ENCODE measurements around the gene PDIK1L.
"Not testable (repeated sequence)": the region's sequence is repeated elsewhere in the genome, so short reads cannot be mapped to it uniquely, and the experiment has no call there.

Gene PDIK1L

DNA sequence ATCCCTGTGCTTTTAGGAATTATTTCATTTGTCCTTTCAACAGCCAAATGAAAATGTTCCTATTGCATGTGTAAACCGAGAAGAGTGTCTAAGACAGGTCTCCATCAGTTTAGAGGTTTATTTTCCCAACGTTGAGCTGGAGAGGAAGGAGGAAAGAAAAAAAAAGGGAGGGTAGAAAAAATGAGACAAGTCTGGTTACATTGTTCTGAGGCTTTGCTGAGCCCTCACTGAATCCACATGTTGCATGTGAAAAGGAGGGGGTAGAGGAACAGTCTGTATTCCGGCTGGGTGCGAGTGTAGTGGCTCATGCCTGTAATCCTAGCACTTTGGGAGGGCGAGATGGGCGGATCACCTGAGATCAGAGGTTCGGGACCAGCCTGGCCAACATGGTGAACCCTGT lies 19.2 kb upstream of the PDIK1L start:
- no peak for DNase-seq

DNA sequence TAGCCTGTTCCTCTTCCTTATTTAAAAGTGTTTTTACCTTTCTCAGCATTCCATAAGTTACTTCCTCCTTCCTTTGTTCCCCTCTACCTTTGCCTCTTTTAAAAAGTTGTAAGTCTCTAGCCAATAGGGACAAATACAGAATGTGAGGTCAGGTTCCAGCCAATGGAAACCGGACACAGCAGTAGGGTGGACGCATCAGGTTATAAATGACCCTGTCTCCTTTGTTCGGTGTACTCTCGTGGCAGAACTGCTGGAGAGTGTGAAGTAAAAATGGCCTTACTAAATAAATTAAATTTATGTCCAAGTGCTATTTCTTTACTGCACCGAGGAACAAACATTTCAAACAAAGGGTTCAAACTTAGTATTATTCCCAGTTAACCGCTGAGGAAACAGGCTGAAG lies 18.1 kb upstream of the PDIK1L start:
- not testable (repeated sequence) for DNase-seq

DNA sequence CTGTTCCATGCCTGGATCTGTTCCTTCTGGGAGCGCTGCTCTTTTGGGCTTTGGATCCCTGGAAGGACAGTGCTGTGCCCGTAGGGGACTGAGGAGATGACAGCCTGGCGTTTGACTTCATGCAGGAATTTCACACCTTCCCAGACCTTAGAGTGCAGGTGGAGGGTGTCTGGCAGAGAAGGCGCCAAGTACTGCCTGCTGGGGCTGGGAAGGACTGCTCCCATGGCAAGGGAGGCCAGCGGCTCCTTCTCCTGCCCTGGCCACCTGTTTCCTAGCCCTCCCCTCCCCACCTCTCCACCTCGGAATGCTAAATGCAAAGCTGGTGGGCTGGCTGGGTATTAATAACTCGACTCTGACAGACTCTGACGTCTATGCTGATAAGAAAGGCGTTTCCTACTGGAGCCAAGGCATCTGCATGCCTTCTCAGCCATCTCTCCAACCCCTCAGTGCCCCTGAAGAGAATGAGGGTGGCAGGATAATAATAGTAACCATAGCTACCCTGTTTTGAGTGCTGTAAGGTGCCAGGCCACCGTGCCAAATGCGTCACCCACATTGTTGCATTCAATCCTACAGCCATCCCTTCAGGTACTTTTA lies 17.5 kb upstream of the PDIK1L start:
- no peak for DNase-seq

DNA sequence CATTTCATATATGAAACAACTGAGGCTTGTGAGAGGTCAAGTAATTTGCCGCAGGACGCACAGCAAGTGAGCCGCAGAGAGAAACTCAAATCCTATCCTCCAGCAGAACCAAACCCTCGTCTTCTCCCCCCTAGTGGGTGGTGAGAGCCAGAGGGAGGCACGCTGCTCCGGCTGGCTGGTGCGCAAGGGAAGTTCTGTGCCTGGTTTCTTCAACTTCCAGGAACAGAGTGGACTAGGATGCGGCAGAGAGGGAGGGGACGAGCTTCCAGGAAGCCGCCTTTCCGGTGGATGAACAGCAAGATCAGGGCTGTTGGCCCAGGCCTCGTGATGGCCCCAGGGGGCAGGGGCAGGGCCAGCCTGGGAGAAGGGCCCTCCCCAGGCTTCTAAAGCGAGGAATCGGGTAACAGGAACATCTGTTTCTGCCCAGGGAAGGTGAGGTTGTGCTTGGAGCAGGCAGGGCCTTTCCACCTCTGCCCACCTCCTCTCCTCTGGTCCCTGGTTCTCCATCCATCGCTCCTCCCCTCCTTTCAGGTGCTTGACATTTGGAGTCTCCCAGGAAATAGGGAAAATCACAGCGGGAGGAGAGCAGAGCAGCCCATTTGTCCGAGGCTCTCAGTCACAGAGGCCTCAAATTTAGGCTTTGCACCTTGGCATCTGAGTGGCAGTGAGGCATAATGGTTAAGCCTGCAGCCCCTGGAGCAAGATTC lies 16.8 kb upstream of the PDIK1L start:
- no peak for DNase-seq

DNA sequence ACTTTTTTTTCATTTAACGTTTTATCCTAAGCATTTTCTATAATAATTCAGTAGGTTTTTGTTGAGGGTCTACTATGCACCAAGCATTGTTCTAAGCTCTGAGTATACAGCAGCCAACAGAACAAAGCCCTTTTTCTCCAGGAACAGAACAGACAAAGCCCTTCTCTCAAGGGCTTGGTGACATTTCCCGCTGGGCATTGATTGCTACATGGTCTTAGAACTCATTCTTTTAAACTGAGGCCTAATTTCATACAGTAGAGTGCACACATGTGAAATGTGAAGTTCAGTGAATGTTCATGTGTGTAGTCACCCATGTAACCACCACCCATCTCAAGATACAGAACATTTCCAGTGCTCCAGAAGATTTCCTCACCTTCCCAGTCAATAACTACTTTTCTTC lies 15.2 kb upstream of the PDIK1L start:
- no peak for DNase-seq

DNA sequence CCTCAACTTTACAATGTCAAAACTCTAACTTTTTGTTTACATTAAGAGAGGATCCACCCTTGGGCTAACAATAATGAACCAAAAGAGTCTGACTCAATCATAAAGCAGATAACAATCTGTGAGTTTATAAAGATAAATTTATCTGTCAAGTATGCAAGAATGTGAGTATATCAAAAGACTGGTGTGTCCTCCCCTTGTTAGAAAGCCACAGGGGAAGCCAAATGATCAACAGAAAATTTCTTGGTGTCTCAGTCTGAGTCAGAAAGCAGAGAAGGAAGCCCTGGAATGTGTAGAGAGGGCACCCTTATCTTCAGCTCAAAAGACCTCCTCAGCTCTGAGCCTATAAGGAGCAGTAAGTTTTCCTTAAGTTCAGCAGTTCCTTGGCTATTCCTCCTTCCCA lies 13.9 kb upstream of the PDIK1L start:
- DNase-seq, result no peak

DNA sequence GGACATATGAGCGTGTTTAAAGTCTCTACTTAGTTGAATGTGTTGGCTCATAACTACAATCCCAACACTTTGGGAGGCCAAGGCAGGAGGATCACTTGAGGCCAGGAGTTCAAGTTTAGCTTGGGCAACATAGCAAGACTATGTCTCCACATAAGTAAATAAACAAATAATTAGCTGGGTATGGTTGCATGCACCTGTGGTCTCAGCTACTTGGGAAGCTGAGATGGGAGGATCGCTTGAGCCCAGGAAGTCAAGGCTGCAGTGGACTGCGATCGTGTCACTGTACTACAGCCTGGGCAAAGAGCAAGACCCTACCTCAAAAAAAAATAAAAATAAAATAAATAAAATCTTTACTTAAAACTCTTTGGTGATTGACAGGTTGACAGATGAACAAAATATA lies 13.0 kb upstream of the PDIK1L start:
- no peak for DNase-seq

DNA sequence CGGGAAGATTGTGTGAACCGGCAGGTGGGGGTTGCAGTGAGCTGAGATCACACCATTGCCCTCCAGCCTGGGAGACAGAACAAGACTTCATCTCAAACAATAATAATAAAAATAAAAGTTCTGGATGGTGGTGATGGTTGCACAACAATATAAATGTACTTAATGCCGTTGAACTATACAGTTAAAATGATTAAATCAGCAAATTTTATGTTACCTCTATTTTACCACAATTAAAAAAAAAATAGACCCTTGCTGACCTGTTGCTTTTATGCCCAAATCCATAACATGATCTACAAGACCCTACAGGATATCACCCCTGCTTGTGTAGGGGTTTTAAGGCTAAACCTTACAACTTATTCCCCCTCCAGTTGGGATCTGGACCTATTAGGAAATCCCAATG lies 11.8 kb upstream of the PDIK1L start:
- no peak for DNase-seq

DNA sequence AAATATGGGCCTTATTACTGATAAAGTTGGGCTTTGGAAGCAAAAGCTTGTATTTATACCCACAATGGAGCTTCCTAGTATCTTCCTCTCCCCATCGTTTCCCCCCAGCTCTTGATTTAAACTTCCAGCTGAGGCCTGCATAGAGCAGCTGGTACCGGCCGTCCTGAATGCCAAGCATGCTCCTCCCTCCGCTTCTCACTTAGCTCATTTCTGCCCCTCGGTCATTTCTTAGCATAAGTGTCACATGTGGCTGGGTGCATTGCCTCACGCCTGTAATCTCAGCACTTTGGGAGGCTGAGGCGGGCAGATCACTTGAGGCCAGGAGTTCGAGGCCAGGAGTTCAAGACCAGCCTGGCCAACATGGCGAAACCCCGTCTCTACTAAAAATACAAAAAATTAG lies 11.4 kb upstream of the PDIK1L start:
- not testable (repeated sequence) for DNase-seq

DNA sequence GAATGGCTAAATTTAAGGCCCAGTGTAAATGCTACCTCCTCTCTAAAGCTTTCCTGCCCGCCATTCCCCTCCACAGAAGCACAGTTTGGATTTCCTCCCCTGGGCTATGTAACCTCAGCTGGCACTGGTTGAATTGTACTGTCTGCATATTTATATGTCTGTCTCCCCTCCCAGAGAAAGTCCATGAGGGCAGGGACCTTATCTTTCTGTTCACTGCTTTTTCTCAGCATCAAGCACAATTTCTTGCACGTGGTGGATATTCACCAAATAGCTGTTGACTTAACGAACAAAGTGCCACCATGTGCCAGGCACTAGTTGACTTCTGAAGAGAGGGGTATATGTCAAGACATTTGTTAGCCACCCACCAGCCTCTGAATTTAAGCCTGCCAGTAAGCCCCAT lies 9.5 kb upstream of the PDIK1L start:
- no peak for DNase-seq

DNA sequence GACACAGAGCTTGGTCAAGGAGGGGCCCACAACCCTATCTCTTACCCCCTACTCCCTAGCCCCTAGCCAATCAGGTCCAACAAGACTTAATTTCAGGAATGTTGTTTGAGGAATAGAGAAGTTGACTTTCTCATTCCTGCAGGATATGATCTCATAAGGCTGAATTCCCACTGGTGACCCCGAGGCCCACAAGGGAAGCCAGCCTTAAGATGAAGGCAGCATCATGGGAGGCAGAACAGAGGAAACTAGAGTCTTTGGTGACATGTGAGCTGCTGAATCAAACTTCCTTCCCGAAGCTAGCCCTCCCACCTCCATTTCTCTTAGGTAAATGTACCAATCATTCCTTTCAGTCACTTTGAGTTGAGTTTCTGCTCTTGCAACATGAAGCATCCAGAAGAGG lies 9.1 kb upstream of the PDIK1L start:
- DNase-seq, result no peak

DNA sequence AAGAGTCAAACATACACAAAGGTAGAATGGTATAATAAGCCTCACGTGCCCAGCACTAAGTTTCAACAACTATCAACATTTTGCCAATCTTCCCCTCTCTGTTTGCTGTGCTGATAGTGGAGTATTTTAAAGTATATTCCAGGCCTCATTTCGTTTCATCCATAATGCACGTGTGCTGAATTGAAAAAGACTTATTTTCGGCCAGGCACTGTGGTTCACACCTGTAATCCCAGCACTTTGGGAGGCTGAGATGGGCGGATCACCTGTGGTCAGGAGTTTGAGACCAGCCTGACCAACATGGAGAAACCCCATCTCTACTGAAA lies 6.4 kb upstream of the PDIK1L start:
- DNase-seq, result not testable (repeated sequence)

DNA sequence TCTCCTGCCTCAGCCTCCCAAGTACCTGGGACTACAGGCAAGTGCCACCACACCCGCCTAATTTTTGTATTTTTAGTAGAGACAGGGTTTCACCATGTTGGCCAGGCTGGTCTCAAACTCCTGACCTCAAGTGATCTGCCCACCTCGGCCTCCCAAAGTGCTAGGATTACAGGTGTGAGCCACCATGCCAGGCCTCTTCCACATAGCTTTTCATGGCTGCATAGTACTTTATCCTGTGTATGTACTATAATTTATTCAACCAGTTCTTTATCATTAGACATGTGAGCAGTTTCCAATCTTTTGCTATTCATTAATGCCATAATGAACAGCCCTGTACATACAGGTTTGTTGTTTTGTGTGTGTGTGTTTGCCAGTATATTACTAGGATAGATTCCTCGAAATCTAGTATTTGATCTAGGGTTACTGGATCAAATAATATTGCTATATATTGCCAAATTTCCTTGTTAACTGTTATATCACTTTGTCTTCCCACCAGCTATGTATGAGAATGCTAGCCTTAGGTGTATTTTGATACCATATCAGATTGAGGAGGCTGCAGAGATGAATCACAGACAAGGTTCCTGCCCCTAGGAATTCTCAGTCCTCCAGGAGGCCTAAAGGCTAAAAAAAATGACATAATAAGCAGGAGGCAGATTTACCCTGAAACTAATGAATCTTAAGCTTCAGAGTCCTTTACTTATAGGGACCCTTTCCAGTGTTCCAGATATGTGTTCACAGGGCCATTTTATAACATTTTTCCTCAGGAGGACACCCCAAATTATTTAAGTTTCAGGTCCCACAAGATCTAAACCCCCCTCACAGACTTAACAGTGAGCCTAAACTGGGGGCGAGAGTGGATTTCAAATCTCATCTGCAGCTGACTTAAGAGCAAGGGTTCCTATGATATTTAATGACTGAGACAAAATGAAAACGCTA lies 2.1 kb upstream of the PDIK1L start:
- DNase-seq, result no peak

DNA sequence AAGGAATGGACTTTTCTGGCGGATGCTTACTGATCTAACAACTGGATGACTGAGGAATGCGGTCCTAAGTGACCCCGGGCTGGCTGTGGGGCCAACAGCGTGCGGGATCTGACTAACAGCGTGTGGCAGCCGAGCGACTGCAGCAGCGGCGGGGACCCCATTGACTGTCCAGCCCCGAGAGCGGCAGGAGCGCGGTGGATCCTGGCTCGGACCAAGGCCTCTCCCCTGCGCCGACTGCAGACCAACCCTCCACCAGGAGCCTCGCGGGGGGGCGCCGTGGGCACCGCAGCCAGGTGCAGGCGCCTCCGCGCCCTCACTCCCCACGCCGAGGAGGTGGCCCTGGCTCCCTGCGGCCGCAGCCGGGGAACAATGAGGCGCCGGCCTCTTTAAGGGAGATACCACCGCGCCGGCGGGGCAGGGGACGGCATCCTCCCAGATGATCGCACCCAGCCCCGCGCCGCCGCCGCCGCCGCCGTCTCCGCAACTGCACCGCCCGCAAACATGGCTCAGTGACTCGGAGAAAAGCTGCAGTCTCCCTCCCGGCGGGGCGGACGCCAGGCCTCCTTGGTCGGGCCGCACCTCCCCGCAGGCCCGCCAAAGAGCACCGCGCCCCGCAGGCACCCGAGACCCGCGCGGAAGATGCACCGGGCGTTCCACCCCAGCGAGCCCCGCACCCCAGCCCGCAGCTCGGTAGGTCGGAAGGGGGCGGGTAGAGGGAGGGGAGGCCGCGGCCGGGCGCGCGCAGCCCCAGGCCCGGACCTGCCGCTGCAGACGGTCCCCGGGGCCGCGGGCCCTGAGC lies 694 bp upstream of the PDIK1L start:
- DNase-seq, result peak; percentile 80

DNA sequence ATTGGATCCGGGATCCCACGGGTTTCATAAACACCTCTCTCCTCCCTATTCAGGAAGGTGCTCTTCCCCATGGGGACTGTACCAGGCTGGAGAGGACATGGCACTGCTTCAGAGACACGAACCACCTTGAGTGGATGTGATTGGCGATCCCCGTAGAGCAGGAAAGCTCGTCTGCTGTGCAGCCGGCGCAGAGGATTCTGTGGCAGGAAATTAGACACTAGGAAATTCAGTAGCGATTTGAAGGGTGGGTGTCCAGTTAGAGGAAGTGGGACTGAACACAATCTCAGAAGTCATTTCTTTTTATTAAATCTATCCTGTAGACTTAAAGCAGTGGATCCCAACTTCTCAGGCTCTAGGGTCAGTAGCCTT lies 767 bp downstream of the PDIK1L start:
- no peak for DNase-seq

DNA sequence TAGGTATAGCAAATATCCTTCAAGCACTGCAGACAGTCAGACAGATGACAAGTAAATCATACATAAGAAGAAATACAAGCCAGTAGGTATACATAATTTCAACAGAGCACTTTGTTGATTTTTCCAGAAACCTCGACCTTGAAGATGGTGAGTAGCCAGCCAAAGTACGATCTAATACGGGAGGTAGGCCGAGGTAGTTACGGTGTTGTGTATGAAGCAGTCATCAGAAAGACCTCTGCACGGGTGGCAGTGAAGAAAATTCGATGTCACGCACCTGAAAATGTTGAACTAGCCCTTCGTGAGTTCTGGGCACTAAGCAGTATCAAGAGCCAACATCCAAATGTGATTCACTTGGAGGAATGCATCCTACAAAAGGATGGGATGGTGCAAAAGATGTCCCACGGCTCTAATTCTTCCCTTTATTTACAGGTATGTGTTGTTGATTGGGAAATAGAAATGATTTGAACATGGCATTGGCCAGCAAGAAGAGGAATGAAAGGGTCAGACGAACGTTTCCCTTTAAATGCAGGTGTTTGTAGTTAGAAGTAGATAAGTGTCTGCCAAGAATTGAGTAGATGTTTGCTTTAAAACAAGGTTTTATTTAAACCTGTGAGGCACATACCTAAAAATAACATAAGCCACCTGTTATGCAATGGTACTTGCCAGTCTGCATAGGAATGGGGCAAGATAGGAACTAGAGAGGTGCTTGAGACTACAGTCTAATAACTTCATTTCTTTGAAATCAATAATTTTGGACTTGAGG lies 2.7 kb downstream of the PDIK1L start:
- no peak for DNase-seq

DNA sequence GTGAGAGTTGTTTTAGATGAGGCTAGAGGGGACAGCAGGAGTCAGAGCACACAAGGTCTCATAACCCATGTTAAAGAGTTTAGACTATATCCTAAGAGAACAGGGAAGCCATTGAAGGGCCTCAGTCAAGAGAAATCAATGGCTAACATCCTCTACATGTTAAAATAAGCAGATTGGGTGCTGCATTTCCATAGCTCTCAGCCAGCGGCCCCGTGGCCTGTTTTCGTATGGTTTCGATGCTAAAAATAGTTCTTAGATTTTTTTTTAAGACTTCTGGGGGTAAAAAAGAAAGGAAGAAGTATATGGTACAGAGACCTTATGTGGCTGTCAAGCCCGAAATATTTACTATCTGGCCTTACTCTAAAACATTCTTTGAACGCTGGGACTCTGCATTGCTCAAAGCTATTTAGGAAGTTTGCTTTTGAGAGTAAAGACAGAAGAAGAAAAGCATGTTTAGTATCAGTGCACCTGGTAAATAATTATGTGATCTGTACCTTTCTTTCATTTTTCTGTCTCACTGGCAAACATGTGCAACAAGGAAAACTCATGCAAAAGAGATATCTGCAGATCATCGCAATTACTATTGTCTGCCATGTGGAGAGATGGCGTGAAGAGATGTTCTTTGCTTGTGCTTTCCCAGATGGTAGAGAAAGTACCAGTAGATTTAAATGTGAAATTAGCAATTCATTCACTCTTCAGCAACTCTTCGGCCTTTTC lies 8.4 kb downstream of the PDIK1L start:
- no peak for DNase-seq

DNA sequence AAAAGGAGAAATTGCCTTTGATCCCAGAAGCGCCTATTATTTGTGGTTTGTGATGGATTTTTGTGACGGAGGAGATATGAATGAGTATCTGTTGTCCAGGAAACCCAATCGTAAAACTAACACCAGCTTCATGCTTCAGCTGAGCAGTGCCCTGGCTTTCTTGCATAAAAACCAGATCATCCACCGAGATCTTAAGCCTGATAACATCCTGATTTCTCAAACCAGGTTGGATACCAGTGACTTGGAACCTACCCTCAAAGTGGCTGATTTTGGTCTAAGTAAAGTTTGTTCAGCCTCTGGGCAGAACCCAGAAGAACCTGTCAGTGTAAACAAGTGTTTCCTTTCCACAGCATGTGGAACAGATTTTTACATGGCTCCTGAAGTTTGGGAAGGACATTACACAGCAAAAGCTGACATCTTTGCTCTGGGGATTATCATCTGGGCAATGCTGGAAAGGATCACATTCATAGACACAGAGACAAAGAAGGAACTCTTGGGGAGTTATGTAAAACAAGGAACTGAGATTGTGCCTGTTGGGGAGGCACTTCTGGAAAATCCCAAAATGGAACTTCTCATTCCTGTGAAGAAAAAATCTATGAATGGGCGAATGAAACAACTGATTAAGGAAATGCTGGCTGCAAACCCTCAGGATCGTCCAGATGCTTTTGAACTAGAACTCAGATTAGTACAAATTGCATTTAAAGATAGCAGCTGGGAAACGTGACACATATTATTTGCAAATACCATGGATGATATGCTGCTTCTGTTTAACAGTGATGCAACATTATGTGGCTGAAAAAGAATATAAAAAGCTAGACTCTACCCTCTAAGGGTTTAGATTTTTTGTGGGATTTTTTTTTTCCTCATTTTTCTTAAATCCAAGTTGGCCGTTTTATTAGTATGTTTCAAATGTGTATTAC lies 10.5 kb downstream of the PDIK1L start:
- DNase-seq, result no peak

DNA sequence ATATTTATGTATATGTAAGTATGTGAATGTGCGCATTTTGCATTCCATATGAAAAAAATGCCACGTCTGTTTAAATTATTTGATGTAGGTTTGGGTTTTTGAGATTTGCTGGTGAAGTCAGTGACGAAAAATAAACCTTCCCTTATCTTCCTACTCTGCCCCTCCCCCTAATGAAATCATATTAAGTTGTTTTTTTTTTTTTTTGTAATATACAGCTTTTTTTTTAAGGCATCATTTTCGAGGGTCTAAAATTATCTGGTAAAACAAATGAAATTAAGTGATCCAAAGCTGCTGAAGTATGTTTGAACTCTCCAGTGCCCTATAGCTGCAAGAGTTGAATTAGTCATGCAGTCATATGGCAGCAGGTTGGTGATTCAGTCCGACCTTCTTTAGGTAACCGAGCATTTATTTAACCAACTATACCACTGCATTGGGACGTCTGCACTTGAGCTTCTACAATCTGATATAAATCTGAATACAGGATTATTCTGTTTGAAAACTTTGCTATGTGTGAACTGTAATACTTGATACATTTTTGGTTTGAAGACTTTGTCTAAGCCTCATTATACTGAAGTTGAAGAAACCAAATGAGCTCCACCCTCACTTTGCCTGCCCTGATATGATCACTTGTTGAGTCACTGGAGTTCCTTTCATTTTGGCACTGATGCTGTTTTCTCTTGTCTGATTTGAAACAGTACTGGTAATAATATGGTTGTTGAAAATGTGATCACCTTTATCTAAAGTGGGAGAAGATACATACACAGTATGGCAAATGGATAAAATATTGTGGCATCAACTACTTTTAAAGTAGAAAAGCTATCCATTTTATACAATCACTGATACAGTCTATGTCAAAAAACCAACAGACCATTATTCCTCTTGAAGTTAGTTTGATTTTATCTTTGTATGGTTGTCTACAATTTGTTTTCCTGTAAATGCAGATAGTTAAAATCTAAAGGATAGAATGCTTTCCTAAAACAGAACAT lies 11.7 kb downstream of the PDIK1L start:
- DNase-seq, result no peak

All from CD4-positive, alpha-beta T cell treated with Interleukin-21 for 1 hour (primary cell).